Measurements from ENCODE around the gene TNS3. TPM values are rescaled to one million over a fixed set of nuclear protein-coding genes. Genes with fewer than 3 reads are reported as not detected.

TNS3 gene
- total and polyA plus RNA-seq, 4 experiments from 2014 or later: 0.11 to 3.2 (median 1.3) TPM; not detected in 1

DNA sequence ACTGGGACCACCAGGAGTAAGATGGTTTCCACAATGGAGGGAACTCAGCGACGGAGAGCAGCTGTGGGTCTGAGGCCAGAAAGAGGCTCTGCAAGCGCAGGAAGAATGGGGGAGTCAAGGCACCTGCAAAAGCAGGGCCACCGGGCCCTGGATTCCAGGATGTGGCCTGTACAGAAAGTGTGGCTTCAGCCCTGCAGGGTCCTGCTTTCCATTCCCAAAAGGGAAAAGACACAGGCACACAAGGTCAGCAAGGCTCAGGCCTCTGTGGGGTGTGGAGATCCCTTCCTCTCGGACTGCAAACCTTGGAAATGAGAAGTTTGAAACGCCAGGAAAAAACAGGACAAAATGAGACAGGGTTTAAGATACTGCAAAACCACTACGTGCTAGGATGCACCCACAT, 232.5 kb downstream of the TNS3 start:
- Histone ChIP-seq H3K27ac (ENCODE audit: low read depth, low read length) (no peak overlapping the region), H3K4me3 (ENCODE audit: low read length in 2 of 2) (no peak overlapping the region), H3K9me3 (ENCODE audit: control insufficient read depth in 1 of 2, low read length in 2 of 2) (no peaks in the 10 kb centered on the region), H3K4me1 (ENCODE audit: insufficient read depth, low read length) (no peaks in the 10 kb centered on the region), H3K36me3 (ENCODE audit: insufficient read depth, low read length) (no peaks in the 10 kb centered on the region), H3K27me3 (ENCODE audit: insufficient read depth, low read length) (no peaks in the 10 kb centered on the region)
- Mint-ChIP-seq H3K4me3 (no peak overlapping the region), H3K27me3 (no peaks in the 10 kb centered on the region), H3K9me3 (peaks cover 0 to 1% (median 0%) of the 10 kb centered on the region in 8 donors), H3K27ac (no peak overlapping the region), H3K36me3 (no peaks in the 10 kb centered on the region), H3K4me1 (no peaks in the 10 kb centered on the region)
- ChIA-PET CTCF (ENCODE audit: partially characterized antibody) (no interaction called here), POLR2A (ENCODE audit: partially characterized antibody) (no interaction called here)
- DNase-seq: no peak
- intact Hi-C loops (cut with micrococcal nuclease): no loop called here

DNA sequence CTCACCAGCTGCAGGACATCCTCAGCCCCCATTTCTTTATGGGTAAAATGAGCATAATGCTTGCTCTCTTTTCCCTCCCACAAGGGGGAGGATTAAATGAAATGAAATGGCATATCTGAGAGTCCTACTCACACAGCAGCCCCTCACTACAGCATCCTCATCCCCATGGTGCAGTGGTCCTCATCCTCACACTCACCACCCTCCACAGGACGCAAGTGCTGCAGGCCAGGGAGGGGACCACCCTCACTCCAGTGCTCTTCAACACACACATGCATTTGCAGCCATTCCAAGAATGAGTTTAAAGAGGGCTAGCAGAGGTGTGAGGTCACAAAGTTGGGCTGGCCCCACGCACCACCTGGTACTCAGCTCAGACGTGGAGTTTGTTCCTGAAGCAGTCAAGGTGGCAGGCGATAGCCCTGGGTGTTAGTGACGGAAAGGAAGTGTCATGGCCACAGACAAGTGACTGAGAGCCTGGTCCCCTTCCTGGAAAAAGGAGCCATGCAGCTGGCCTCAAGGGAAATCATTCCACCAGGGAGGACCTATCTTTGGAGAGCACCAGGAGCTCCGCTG, 234.0 kb downstream of the TNS3 start:
- no peak overlapping the region for H3K4me3 Mint-ChIP-seq
- Histone ChIP-seq H3K36me3 (ENCODE audit: insufficient read depth, low read length) (no peaks in the 10 kb centered on the region), H3K27me3 (ENCODE audit: insufficient read depth, low read length) (no peaks in the 10 kb centered on the region), H3K4me1 (ENCODE audit: insufficient read depth, low read length) (no peaks in the 10 kb centered on the region), H3K9me3 (ENCODE audit: control insufficient read depth in 1 of 2, low read length in 2 of 2) (no peaks in the 10 kb centered on the region), H3K27ac (ENCODE audit: low read depth, low read length) (no peak overlapping the region), H3K4me3 (ENCODE audit: low read length in 2 of 2) (no peak overlapping the region)
- intact Hi-C loops (cut with micrococcal nuclease): no loop called here
- peaks cover 0 to 1% (median 0%) of the 10 kb centered on the region in 8 donors for H3K9me3 Mint-ChIP-seq
- no peaks in the 10 kb centered on the region for H3K36me3 Mint-ChIP-seq
- no peaks in the 10 kb centered on the region for H3K27me3 Mint-ChIP-seq
- H3K4me1 Mint-ChIP-seq: no peaks in the 10 kb centered on the region
- DNase-seq: no peak
- POLR2A ChIA-PET (ENCODE audit: partially characterized antibody): no interaction called here
- CTCF ChIA-PET (ENCODE audit: partially characterized antibody): no interaction called here
- H3K27ac Mint-ChIP-seq: no peak overlapping the region

DNA sequence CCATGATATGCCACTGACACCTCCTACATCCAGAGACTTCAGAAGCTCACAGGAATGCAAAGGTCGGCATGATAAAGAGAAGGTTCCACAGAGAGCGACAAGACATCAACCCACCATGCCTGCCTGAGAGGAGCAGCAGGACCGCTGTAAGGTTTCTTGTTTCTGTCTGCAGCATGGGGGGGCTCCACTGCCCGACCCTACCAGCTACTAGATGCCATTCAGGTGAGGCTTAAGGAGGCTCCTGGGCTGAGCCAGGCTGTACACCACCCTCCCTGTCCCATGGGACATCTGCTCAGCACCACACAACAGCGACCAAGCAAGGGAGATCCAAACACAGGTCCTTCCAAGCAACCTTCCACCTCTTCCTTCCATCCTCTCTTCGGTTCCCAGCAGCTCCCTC, 234.6 kb downstream of the TNS3 start:
- H3K4me1 Mint-ChIP-seq: no peaks in the 10 kb centered on the region
- POLR2A ChIA-PET (ENCODE audit: partially characterized antibody): no interaction called here

DNA sequence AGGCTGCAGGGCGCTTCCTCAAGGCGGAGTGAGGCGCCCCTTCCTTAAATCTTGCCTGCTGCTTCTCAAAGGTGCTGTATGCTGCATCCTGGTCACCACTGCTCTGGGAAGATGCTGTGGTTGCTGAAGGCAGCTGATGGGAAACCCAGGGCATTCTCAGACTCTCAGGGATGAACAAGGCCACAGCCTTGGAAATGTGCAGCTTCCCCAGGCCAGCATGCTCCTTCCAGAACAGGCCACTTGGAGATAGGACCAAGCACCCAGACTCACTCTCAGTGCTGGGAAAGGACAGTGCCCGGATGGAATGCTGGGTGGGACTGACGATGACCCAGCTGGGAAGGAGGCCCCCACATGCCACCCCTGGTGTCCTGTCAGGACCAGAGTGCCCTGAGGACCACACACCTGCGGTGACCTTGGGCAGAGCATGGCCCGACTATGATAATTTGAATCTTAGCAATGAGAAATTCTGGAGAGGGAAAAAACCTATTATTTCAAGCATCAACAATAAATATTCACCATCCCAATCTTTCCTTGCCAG, 235.5 kb downstream of the TNS3 start:
- Mint-ChIP-seq H3K4me1 (no peaks in the 10 kb centered on the region), H3K27ac (no peak overlapping the region), H3K4me3 (no peak overlapping the region), H3K9me3 (peaks cover 0 to 1% (median 0%) of the 10 kb centered on the region in 8 donors), H3K27me3 (no peaks in the 10 kb centered on the region), H3K36me3 (no peaks in the 10 kb centered on the region)
- no peak for DNase-seq
- no peaks in the 10 kb centered on the region for H3K36me3 ChIP-seq (ENCODE audit: insufficient read depth, low read length)
- no peaks in the 10 kb centered on the region for H3K9me3 ChIP-seq (ENCODE audit: control insufficient read depth in 1 of 2, low read length in 2 of 2)
- H3K27me3 ChIP-seq (ENCODE audit: insufficient read depth, low read length): no peaks in the 10 kb centered on the region
- ChIA-PET CTCF (ENCODE audit: partially characterized antibody) (no interaction called here), POLR2A (ENCODE audit: partially characterized antibody) (no interaction called here)
- H3K27ac ChIP-seq (ENCODE audit: low read depth, low read length): no peak overlapping the region
- no peaks in the 10 kb centered on the region for H3K4me1 ChIP-seq (ENCODE audit: insufficient read depth, low read length)
- H3K4me3 ChIP-seq (ENCODE audit: low read length in 2 of 2): no peak overlapping the region
- intact Hi-C loops (cut with micrococcal nuclease): no loop called here

More for the DNA sequence above, 234.6 kb downstream of the TNS3 start:
- no peaks in the 10 kb centered on the region for H3K27me3 Mint-ChIP-seq
- DNase-seq: no peak
- H3K9me3 ChIP-seq (ENCODE audit: control insufficient read depth in 1 of 2, low read length in 2 of 2): no peaks in the 10 kb centered on the region
- no peak overlapping the region for H3K27ac Mint-ChIP-seq
- CTCF ChIA-PET (ENCODE audit: partially characterized antibody): no interaction called here
- H3K4me1 ChIP-seq (ENCODE audit: insufficient read depth, low read length): no peaks in the 10 kb centered on the region
- H3K9me3 Mint-ChIP-seq: peaks cover 0 to 1% (median 0%) of the 10 kb centered on the region in 8 donors
- H3K27ac ChIP-seq (ENCODE audit: low read depth, low read length): no peak overlapping the region
- no peaks in the 10 kb centered on the region for H3K36me3 Mint-ChIP-seq
- H3K4me3 Mint-ChIP-seq: no peak overlapping the region
- H3K4me3 ChIP-seq (ENCODE audit: low read length in 2 of 2): no peak overlapping the region
- intact Hi-C loops (cut with micrococcal nuclease): no loop called here
- no peaks in the 10 kb centered on the region for H3K36me3 ChIP-seq (ENCODE audit: insufficient read depth, low read length)
- H3K27me3 ChIP-seq (ENCODE audit: insufficient read depth, low read length): no peaks in the 10 kb centered on the region

DNA sequence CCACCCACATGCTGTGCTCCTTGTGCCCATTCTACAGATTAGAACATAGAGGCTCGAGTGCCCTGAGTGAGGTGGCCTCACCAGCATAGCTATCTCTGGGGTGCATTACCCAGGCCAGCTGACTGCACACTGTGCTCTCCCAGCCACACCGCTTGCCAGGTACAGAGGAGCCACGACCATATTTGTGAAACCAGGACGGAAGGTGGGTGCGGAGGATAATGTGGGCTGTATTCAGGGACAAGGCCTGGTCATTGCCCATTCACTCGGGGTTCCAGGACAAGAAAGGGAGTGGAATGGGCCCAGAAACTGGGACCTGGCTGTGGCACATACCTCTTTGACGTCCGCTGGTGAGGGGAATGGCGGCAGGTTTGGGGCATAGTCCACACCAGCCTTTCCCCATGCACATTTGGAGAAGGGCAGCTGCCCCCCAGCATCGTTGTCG, 236.0 kb downstream of the TNS3 start:
- ChIA-PET CTCF (ENCODE audit: partially characterized antibody) (no interaction called here), POLR2A (ENCODE audit: partially characterized antibody) (no interaction called here)
- H3K4me3 ChIP-seq (ENCODE audit: low read length in 2 of 2): no peak overlapping the region
- no peaks in the 10 kb centered on the region for H3K27me3 ChIP-seq (ENCODE audit: insufficient read depth, low read length)
- DNase-seq: no peak
- H3K4me1 Mint-ChIP-seq: no peaks in the 10 kb centered on the region
- no peaks in the 10 kb centered on the region for H3K9me3 ChIP-seq (ENCODE audit: control insufficient read depth in 1 of 2, low read length in 2 of 2)
- no peaks in the 10 kb centered on the region for H3K36me3 Mint-ChIP-seq
- no peak overlapping the region for H3K4me3 Mint-ChIP-seq
- H3K36me3 ChIP-seq (ENCODE audit: insufficient read depth, low read length): no peaks in the 10 kb centered on the region
- peaks cover 0 to 1% (median 0%) of the 10 kb centered on the region in 8 donors for H3K9me3 Mint-ChIP-seq
- H3K4me1 ChIP-seq (ENCODE audit: insufficient read depth, low read length): no peaks in the 10 kb centered on the region
- H3K27ac Mint-ChIP-seq: no peak overlapping the region
- intact Hi-C loops (cut with micrococcal nuclease): no loop called here
- no peak overlapping the region for H3K27ac ChIP-seq (ENCODE audit: low read depth, low read length)
- no peaks in the 10 kb centered on the region for H3K27me3 Mint-ChIP-seq

DNA sequence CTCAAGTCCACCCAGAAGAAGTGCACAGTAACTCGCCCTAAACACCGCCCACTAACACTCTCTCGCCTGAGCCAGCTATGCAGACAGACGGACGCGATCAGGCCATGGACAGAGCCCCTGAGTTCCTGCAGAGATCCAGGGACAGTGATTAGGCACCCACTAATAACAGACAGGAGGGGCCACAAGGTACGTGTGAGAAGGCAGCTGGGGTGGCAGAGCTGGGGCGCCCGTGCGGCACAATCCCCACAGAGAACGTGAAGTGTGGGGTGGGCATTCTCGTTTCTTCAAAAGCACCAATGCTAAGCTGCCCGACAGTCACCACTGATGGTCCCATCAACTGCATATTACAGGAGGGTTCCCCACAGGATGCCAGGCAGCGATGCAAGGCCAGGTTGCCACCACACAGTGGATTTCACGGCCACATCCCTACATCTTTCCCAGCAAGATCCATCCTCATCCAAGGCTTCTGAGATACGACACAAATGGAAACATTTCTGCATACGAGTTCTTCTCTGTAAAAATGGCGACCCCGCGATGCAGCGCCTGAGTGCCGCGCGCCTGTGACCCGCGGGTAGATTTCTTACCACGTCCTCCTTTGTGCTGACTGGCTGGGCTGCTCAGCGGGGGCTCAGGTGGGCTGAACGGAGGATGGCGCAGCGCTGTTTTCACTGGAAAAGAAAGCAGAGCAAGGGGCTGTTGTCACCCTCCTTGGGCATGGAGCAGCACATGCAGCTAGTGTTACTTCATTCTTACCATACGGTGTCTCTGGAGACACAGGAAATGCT, 237.5 kb downstream of the TNS3 start:
- ChIA-PET CTCF (ENCODE audit: partially characterized antibody) (no interaction called here), POLR2A (ENCODE audit: partially characterized antibody) (no interaction called here)
- no peaks in the 10 kb centered on the region for H3K9me3 ChIP-seq (ENCODE audit: control insufficient read depth in 1 of 2, low read length in 2 of 2)
- Mint-ChIP-seq H3K4me1 (no peaks in the 10 kb centered on the region), H3K36me3 (no peaks in the 10 kb centered on the region), H3K27ac (no peak overlapping the region), H3K4me3 (no peak overlapping the region), H3K9me3 (peaks cover 0 to 1% (median 0%) of the 10 kb centered on the region in 8 donors), H3K27me3 (no peaks in the 10 kb centered on the region)
- H3K27me3 ChIP-seq (ENCODE audit: insufficient read depth, low read length): no peaks in the 10 kb centered on the region
- intact Hi-C loops (cut with micrococcal nuclease): no loop called here
- no peak overlapping the region for H3K4me3 ChIP-seq (ENCODE audit: low read length in 2 of 2)
- no peak for DNase-seq
- no peaks in the 10 kb centered on the region for H3K36me3 ChIP-seq (ENCODE audit: insufficient read depth, low read length)
- no peaks in the 10 kb centered on the region for H3K4me1 ChIP-seq (ENCODE audit: insufficient read depth, low read length)
- H3K27ac ChIP-seq (ENCODE audit: low read depth, low read length): no peak overlapping the region

DNA sequence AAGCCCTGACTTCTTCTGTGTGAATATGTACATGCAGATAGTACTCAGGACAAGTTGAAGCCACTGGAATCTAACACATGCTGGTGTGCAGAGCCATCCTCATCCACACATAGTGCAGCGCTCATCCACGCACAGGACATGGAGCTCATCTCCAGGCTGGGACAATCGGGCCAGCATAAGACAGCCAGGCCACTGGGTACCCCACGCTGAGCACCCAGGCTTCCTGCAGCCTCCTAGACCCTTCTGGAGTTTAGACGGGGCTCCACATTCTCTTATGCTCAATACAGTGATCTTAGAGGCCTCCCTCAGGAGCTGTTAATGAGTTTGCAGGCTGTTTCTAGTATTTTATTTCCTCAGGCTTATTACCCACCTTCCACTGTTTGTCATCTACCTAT, 238.9 kb downstream of the TNS3 start:
- H3K9me3 ChIP-seq (ENCODE audit: control insufficient read depth in 1 of 2, low read length in 2 of 2): no peaks in the 10 kb centered on the region
- Mint-ChIP-seq H3K4me1 (no peaks in the 10 kb centered on the region), H3K4me3 (no peak overlapping the region), H3K9me3 (peaks cover 0 to 1% (median 0%) of the 10 kb centered on the region in 8 donors), H3K36me3 (no peaks in the 10 kb centered on the region), H3K27me3 (no peaks in the 10 kb centered on the region), H3K27ac (no peak overlapping the region)
- ChIA-PET POLR2A (ENCODE audit: partially characterized antibody) (no interaction called here), CTCF (ENCODE audit: partially characterized antibody) (no interaction called here)
- H3K36me3 ChIP-seq (ENCODE audit: insufficient read depth, low read length): no peaks in the 10 kb centered on the region
- DNase-seq: no peak
- intact Hi-C loops (cut with micrococcal nuclease): no loop called here
- H3K4me3 ChIP-seq (ENCODE audit: low read length in 2 of 2): no peak overlapping the region
- no peaks in the 10 kb centered on the region for H3K4me1 ChIP-seq (ENCODE audit: insufficient read depth, low read length)
- H3K27ac ChIP-seq (ENCODE audit: low read depth, low read length): no peak overlapping the region
- no peaks in the 10 kb centered on the region for H3K27me3 ChIP-seq (ENCODE audit: insufficient read depth, low read length)

Measured in CD4-positive, alpha-beta memory T cell (primary cell).